ENCODE data around the gene AXDND1. TPM values are rescaled to one million over a fixed set of nuclear protein-coding genes. Genes with fewer than 3 reads are reported as not detected.
"Not testable (repeated sequence)": the region's sequence is repeated elsewhere in the genome, so short reads cannot be mapped to it uniquely, and the experiment has no call there.

Gene AXDND1
- total and polyA plus RNA-seq, 2 experiments from 2014 or later = not detected

- WGBS, 2 experiments (ENCODE audit: low coverage in 1 of 2, low lambda C conversion rate in 2 of 2, missing lambda C conversion rate in 2 of 2) = 41 to 50% methylated on average over 7 of the region's 7 CpGs
- H3K9me3 ChIP-seq (ENCODE audit: low read depth) = no peaks in the 10 kb centered on the region
- no peak overlapping the region for H2AFZ ChIP-seq
- in situ Hi-C loops (cut with MboI) = no loop called here
- no peaks in the 10 kb centered on the region for H3K4me1 ChIP-seq (ENCODE audit: insufficient read depth)
- no peaks in the 10 kb centered on the region for H3F3A ChIP-seq (ENCODE audit: insufficient read depth)
- DNase-seq = no peak
- no peak overlapping the region for H3K4me3 ChIP-seq
- H3K27ac ChIP-seq = no peak overlapping the region
- H3K4me2 ChIP-seq (ENCODE audit: unreplicated experiment) = no peak overlapping the region
- no peaks in the 10 kb centered on the region for H3K9me2 ChIP-seq (ENCODE audit: insufficient read depth)
- no peak for TF ChIP-seq EZH2phosphoT487 (IDR thresholded peaks at IDR 0.05; ENCODE audit: insufficient read depth, low read depth)
- TF ChIP-seq EZH2 (IDR thresholded peaks at IDR 0.05; ENCODE audit: insufficient read depth, poor library complexity, severe bottlenecking) = no peak
- H3K27me3 ChIP-seq (replicated peaks; ENCODE audit: insufficient read depth) = no peaks in the 10 kb centered on the region
- no peaks in the 10 kb centered on the region for H4K20me1 ChIP-seq (ENCODE audit: insufficient read depth)
- no peaks in the 10 kb centered on the region for H3K79me2 ChIP-seq (ENCODE audit: insufficient read depth)
- no peak overlapping the region for H3K9ac ChIP-seq
- H3K36me3 ChIP-seq (ENCODE audit: low read depth) = no peaks in the 10 kb centered on the region
These were observed 75.2 kb downstream of the AXDND1 start for GRCh38 chr1:179440971-179441370.

- no peaks in the 10 kb centered on the region for H3K27me3 ChIP-seq (replicated peaks; ENCODE audit: insufficient read depth)
- H3K27ac ChIP-seq = no peak overlapping the region
- no peaks in the 10 kb centered on the region for H4K20me1 ChIP-seq (ENCODE audit: insufficient read depth)
- no peak overlapping the region for H3K4me3 ChIP-seq
- DNase-seq = no peak
- no peaks in the 10 kb centered on the region for H3K4me1 ChIP-seq (ENCODE audit: insufficient read depth)
- H3K79me2 ChIP-seq (ENCODE audit: insufficient read depth) = no peaks in the 10 kb centered on the region
- H3K4me2 ChIP-seq (ENCODE audit: unreplicated experiment) = no peak overlapping the region
- no peak overlapping the region for H3K9ac ChIP-seq
- no peaks in the 10 kb centered on the region for H3F3A ChIP-seq (ENCODE audit: insufficient read depth)
- TF ChIP-seq EZH2phosphoT487 (IDR thresholded peaks at IDR 0.05; ENCODE audit: insufficient read depth, low read depth) (no peak), EZH2 (IDR thresholded peaks at IDR 0.05; ENCODE audit: insufficient read depth, poor library complexity, severe bottlenecking) (no peak)
- no peaks in the 10 kb centered on the region for H3K36me3 ChIP-seq (ENCODE audit: low read depth)
- no peaks in the 10 kb centered on the region for H3K9me2 ChIP-seq (ENCODE audit: insufficient read depth)
- H3K9me3 ChIP-seq (ENCODE audit: low read depth) = no peaks in the 10 kb centered on the region
- WGBS, 2 experiments (ENCODE audit: low coverage in 1 of 2, low lambda C conversion rate in 2 of 2, missing lambda C conversion rate in 2 of 2) = 53 to 54% methylated on average over 6 of the region's 6 CpGs
- H2AFZ ChIP-seq = no peak overlapping the region
- in situ Hi-C loops (cut with MboI) = no loop called here
These were observed 75.7 kb downstream of the AXDND1 start for GRCh38 chr1:179441501-179441900.

GRCh38 chr1:179442846-179443245 is 77.1 kb downstream of the AXDND1 start:
- WGBS, 2 experiments (ENCODE audit: low coverage in 1 of 2, low lambda C conversion rate in 2 of 2, missing lambda C conversion rate in 2 of 2) = 67 to 70% methylated on average over 10 of the region's 10 CpGs
- in situ Hi-C loops (cut with MboI) = not testable (repeated sequence)

GRCh38 chr1:179445593-179445992 is 79.8 kb downstream of the AXDND1 start:
- Histone ChIP-seq H3K36me3 (ENCODE audit: low read depth) (no peaks in the 10 kb centered on the region), H3F3A (ENCODE audit: insufficient read depth) (no peaks in the 10 kb centered on the region), H3K4me1 (ENCODE audit: insufficient read depth) (no peaks in the 10 kb centered on the region), H3K9me3 (ENCODE audit: low read depth) (no peaks in the 10 kb centered on the region), H3K79me2 (ENCODE audit: insufficient read depth) (no peaks in the 10 kb centered on the region), H4K20me1 (ENCODE audit: insufficient read depth) (no peaks in the 10 kb centered on the region), H2AFZ (no peak overlapping the region), H3K9ac (no peak overlapping the region), H3K4me3 (no peak overlapping the region), H3K4me2 (ENCODE audit: unreplicated experiment) (no peak overlapping the region), H3K9me2 (ENCODE audit: insufficient read depth) (no peaks in the 10 kb centered on the region), H3K27me3 (replicated peaks; ENCODE audit: insufficient read depth) (no peaks in the 10 kb centered on the region), H3K27ac (no peak overlapping the region)
- TF ChIP-seq EZH2 (IDR thresholded peaks at IDR 0.05; ENCODE audit: insufficient read depth, poor library complexity, severe bottlenecking) (no peak), EZH2phosphoT487 (IDR thresholded peaks at IDR 0.05; ENCODE audit: insufficient read depth, low read depth) (no peak)
- in situ Hi-C loops (cut with MboI) = no loop called here
- DNase-seq = no peak

More at GRCh38 chr1:179442846-179443245, 77.1 kb downstream of the AXDND1 start:
- not testable (repeated sequence) for H3K4me1 ChIP-seq (ENCODE audit: insufficient read depth); H3K27ac ChIP-seq; H3K9me3 ChIP-seq (ENCODE audit: low read depth); H3F3A ChIP-seq (ENCODE audit: insufficient read depth); H3K9me2 ChIP-seq (ENCODE audit: insufficient read depth); H3K4me2 ChIP-seq (ENCODE audit: unreplicated experiment); H3K79me2 ChIP-seq (ENCODE audit: insufficient read depth); H2AFZ ChIP-seq; H3K9ac ChIP-seq; H3K27me3 ChIP-seq (replicated peaks; ENCODE audit: insufficient read depth); H3K36me3 ChIP-seq (ENCODE audit: low read depth); DNase-seq; H3K4me3 ChIP-seq; H4K20me1 ChIP-seq (ENCODE audit: insufficient read depth)

GRCh38 chr1:179447489-179447888 is 81.7 kb downstream of the AXDND1 start:
- H3K9ac ChIP-seq = no peak overlapping the region
- H3F3A ChIP-seq (ENCODE audit: insufficient read depth) = no peaks in the 10 kb centered on the region
- H3K36me3 ChIP-seq (ENCODE audit: low read depth) = no peaks in the 10 kb centered on the region
- H3K79me2 ChIP-seq (ENCODE audit: insufficient read depth) = no peaks in the 10 kb centered on the region
- no peak overlapping the region for H3K4me2 ChIP-seq (ENCODE audit: unreplicated experiment)
- H3K4me1 ChIP-seq (ENCODE audit: insufficient read depth) = no peaks in the 10 kb centered on the region
- 20 to 26% methylated on average over 3 of the region's 3 CpGs for WGBS, 2 experiments (ENCODE audit: low coverage in 1 of 2, low lambda C conversion rate in 2 of 2, missing lambda C conversion rate in 2 of 2)
- no peaks in the 10 kb centered on the region for H3K27me3 ChIP-seq (replicated peaks; ENCODE audit: insufficient read depth)
- no peak overlapping the region for H2AFZ ChIP-seq
- H3K9me2 ChIP-seq (ENCODE audit: insufficient read depth) = no peaks in the 10 kb centered on the region
- no peak overlapping the region for H3K4me3 ChIP-seq
- H4K20me1 ChIP-seq (ENCODE audit: insufficient read depth) = no peaks in the 10 kb centered on the region
- in situ Hi-C loops (cut with MboI) = no loop called here
- no peak overlapping the region for H3K27ac ChIP-seq
- H3K9me3 ChIP-seq (ENCODE audit: low read depth) = no peaks in the 10 kb centered on the region
- peak; percentile 23 for DNase-seq
- TF ChIP-seq EZH2 (IDR thresholded peaks at IDR 0.05; ENCODE audit: insufficient read depth, poor library complexity, severe bottlenecking) = no peak
- no peak for TF ChIP-seq EZH2phosphoT487 (IDR thresholded peaks at IDR 0.05; ENCODE audit: insufficient read depth, low read depth)

All from GM23248 (cell line).